GM23248 (cell line): ENCODE data around the gene ZBTB7C.

Experiments
- EZH2 ChIP-seq: fragments of 200-600 bp; sonication (generic); IDR thresholded peaks from 2 replicates; pipeline ENCODE4 v1.6.1; 2018; ENCODE audit warnings: antibody characterized with exemption, mild to moderate bottlenecking; ENCODE audit not compliant: insufficient read depth, poor library complexity, severe bottlenecking
- EZH2phosphoT487 ChIP-seq: fragments of 200-600 bp; sonication (generic); IDR thresholded peaks from 2 replicates; pipeline ENCODE4 v1.6.1; 2018; ENCODE audit warnings: antibody characterized with exemption, moderate library complexity, mild to moderate bottlenecking, low read depth; ENCODE audit not compliant: insufficient read depth

GRCh38 chr18:48396561-48396960 is 12.6 kb downstream of the ZBTB7C start:
- TF ChIP-seq EZH2 (no peak), EZH2phosphoT487 (no peak)
